Measurements from ENCODE around the gene ORC5.
A peak's percentile ranks its signal among the peaks of the same experiment; 100 is the strongest.
"Not testable (repeated sequence)": the region's sequence is repeated elsewhere in the genome, so short reads cannot be mapped to it uniquely, and the experiment has no call there.

The ORC5 gene

GRCh38 chr7:104207731-104208420 is at the start of gene ORC5:
Gene ORC5 (minus strand): TSS chr7:104208013. CDS start chr7:104207904, 109 bp downstream.
- DNase-seq, result peak; percentile 72

GRCh38 chr7:104255616-104256015 is 47.8 kb upstream of the ORC5 start:
- no peak for DNase-seq

GRCh38 chr7:104255194-104255593 is 47.4 kb upstream of the ORC5 start:
- DNase-seq, result no peak

GRCh38 chr7:104254696-104255095 is 46.9 kb upstream of the ORC5 start:
- no peak for DNase-seq

- no peak for DNase-seq
Observed at GRCh38 chr7:104252409-104253134, 44.8 kb upstream of the ORC5 start.

GRCh38 chr7:104242638-104243037 is 34.8 kb upstream of the ORC5 start:
- DNase-seq, result no peak

GRCh38 chr7:104241538-104242209 is 33.9 kb upstream of the ORC5 start:
- DNase-seq, result no peak

GRCh38 chr7:104241135-104241534 is 33.3 kb upstream of the ORC5 start:
- no peak for DNase-seq

GRCh38 chr7:104240401-104240800 is 32.6 kb upstream of the ORC5 start:
- no peak for DNase-seq

GRCh38 chr7:104234990-104235389 is 27.2 kb upstream of the ORC5 start:
- not testable (repeated sequence) for DNase-seq

- peak; percentile 42 for DNase-seq
Observed at GRCh38 chr7:104231054-104232046, 23.5 kb upstream of the ORC5 start.

GRCh38 chr7:104230606-104231005 is 22.8 kb upstream of the ORC5 start:
- DNase-seq, result no peak

GRCh38 chr7:104228442-104228841 is 20.6 kb upstream of the ORC5 start:
- no peak for DNase-seq

- DNase-seq, result no peak
Observed at GRCh38 chr7:104225451-104225850, 17.6 kb upstream of the ORC5 start.

GRCh38 chr7:104217620-104218019 is 9.8 kb upstream of the ORC5 start:
- no peak for DNase-seq

GRCh38 chr7:104209063-104209462 is 1.2 kb upstream of the ORC5 start:
- no peak for DNase-seq

GRCh38 chr7:104208421-104208780 is 588 bp upstream of the ORC5 start:
- DNase-seq, result no peak

- no peak for DNase-seq
Observed at GRCh38 chr7:104207348-104207730, 474 bp downstream of the ORC5 start.

GRCh38 chr7:104206841-104207240 is 972 bp downstream of the ORC5 start:
- DNase-seq, result no peak

GRCh38 chr7:104198673-104199278 is 9.0 kb downstream of the ORC5 start:
- DNase-seq, result no peak

- DNase-seq, result no peak
Observed at GRCh38 chr7:104196161-104196560, 11.7 kb downstream of the ORC5 start.

- no peak for DNase-seq
Observed at GRCh38 chr7:104192434-104192833, 15.4 kb downstream of the ORC5 start.

All from CD4-positive, alpha-beta T cell treated with Interleukin-21 for 1 hour (primary cell).